PFSK-1 (cell line): Measurements from ENCODE around the gene HLF.

Source experiments
- FOXP2 ChIP-seq: optimal IDR thresholded peaks from 2 replicates; pipeline ENCODE3; 2011; ENCODE audit warnings: borderline replicate concordance, control low read depth, inconsistent platforms; ENCODE audit not compliant: insufficient read depth; ENCODE audit errors: extremely low read length, extremely low read depth
- POLR2AphosphoS5 ChIP-seq: IDR thresholded peaks from 2 replicates; pipeline ENCODE4 v1.6.1; 2012; ENCODE audit warnings: low read depth, mild to moderate bottlenecking, control low read depth, low read length, moderate library complexity
- REST ChIP-seq, 2 experiments: IDR thresholded peaks; 2 replicates each; pipeline versions ENCODE4 v1.6.1 to v1.8.0; 2011 to 2012; ENCODE audit warnings: low read depth in 2 of 2, low read length in 2 of 2, control low read depth in 1 of 2, inconsistent platforms in 1 of 2, mild to moderate bottlenecking in 1 of 2, moderate library complexity in 1 of 2; ENCODE audit not compliant: insufficient read depth in 1 of 2
- SIN3A ChIP-seq: IDR thresholded peaks from 2 replicates; pipeline ENCODE4 v1.6.1; 2012; ENCODE audit warnings: mild to moderate bottlenecking, low read length, moderate library complexity, borderline replicate concordance; ENCODE audit not compliant: insufficient read depth
- TAF1 ChIP-seq: IDR thresholded peaks from 2 replicates; pipeline ENCODE4 v1.6.1; 2012; ENCODE audit warnings: low read length, control low read depth, borderline replicate concordance; ENCODE audit not compliant: insufficient read depth

Gene HLF

GRCh38 chr17:55271958-55272710 is 7.4 kb downstream of the HLF start:
- TF ChIP-seq TAF1 (no peak), FOXP2 (no peak), POLR2AphosphoS5 (no peak), REST (IDR thresholded peaks at IDR 0.05; ENCODE audit: insufficient read depth in 1 of 2, low read depth in 2 of 2, low read length in 2 of 2) (no peak), SIN3A (no peak)

- no peak for TF ChIP-seq REST (IDR thresholded peaks at IDR 0.05; ENCODE audit: insufficient read depth in 1 of 2, low read depth in 2 of 2, low read length in 2 of 2)
- TF ChIP-seq SIN3A: no peak
- TF ChIP-seq POLR2AphosphoS5: no peak
- no peak for TF ChIP-seq FOXP2
Measured at GRCh38 chr17:55272711-55273578, 8.2 kb downstream of the HLF start.

- TF ChIP-seq FOXP2 (no peak), POLR2AphosphoS5 (no peak), TAF1 (no peak), REST (IDR thresholded peaks at IDR 0.05; ENCODE audit: insufficient read depth in 1 of 2, low read depth in 2 of 2, low read length in 2 of 2) (no peak), SIN3A (no peak)
Measured at GRCh38 chr17:55273579-55274354, 9.0 kb downstream of the HLF start.

- TF ChIP-seq POLR2AphosphoS5 (no peak), SIN3A (no peak), TAF1 (no peak), FOXP2 (no peak), REST (IDR thresholded peaks at IDR 0.05; ENCODE audit: insufficient read depth in 1 of 2, low read depth in 2 of 2, low read length in 2 of 2) (no peak)
Measured at GRCh38 chr17:55274355-55275255, 9.8 kb downstream of the HLF start.
